Activated CD8-positive, alpha-beta memory T cell treated with anti-CD3 and anti-CD28 coated beads, Interleukin-2, amount 50 U/mL, for 1 hour (primary cell): ENCODE measurements around the gene MEGF6.

ENCODE experiments used
- DNase-seq: peaks from one replicate; pipeline ENCODE4 v3.0.0-alpha.2; 2020; ENCODE audit errors: extremely low read depth

MEGF6 gene

DNA sequence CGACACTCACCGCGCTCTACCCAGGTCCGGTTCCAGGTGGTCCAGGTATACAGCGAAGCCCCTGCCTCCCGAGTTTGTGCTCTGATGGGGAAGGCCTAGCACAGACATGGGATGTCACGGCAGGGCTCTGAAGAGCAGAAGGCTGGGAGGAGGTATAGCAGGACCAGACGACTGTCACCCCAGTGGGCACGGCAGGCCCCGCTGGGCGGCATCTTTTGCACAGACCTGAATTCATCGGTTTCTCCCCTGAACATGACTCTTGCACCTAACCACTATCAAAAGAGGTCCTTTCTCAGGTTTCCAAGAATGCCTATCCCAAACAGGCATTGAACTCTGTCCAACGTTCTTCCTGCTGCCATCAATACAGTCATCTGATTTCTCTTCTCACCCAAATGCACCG, 126.3 kb downstream of the MEGF6 start:
- DNase-seq = no peak

GRCh38 chr1:3483801-3484444, 127.4 kb downstream of the MEGF6 start:
- no peak for DNase-seq

- DNase-seq = no peak
Measured at GRCh38 chr1:3483380-3483779, 127.9 kb downstream of the MEGF6 start.

GRCh38 chr1:3482378-3482849, 128.9 kb downstream of the MEGF6 start:
- no peak for DNase-seq

GRCh38 chr1:3481836-3482375, 129.4 kb downstream of the MEGF6 start:
- DNase-seq = no peak

- DNase-seq = no peak
Measured at GRCh38 chr1:3481046-3481445, 130.3 kb downstream of the MEGF6 start.

GRCh38 chr1:3480369-3480719, 131.0 kb downstream of the MEGF6 start:
- no peak for DNase-seq

- no peak for DNase-seq
Measured at GRCh38 chr1:3479511-3480368, 131.6 kb downstream of the MEGF6 start.

DNA sequence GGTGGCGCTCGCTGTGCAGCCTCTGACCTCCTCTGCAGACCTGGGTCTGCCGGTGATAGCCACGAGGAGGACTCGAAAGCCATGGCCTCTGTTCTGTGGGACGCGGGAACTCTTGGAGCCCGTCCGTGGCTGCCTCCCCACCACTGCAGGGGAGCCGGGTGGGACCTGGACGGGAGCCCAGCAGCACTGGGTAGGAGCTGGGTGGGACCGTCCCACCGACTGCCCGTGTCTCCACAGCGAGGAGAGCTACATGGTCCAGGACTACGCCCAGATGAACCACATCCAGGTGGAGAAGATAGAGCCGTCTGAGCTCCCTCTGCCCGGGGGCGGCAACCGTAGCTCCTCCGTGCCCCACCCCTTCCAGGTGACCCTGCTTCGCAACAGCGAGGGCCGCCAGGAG, 133.1 kb downstream of the MEGF6 start:
- no peak for DNase-seq

DNA sequence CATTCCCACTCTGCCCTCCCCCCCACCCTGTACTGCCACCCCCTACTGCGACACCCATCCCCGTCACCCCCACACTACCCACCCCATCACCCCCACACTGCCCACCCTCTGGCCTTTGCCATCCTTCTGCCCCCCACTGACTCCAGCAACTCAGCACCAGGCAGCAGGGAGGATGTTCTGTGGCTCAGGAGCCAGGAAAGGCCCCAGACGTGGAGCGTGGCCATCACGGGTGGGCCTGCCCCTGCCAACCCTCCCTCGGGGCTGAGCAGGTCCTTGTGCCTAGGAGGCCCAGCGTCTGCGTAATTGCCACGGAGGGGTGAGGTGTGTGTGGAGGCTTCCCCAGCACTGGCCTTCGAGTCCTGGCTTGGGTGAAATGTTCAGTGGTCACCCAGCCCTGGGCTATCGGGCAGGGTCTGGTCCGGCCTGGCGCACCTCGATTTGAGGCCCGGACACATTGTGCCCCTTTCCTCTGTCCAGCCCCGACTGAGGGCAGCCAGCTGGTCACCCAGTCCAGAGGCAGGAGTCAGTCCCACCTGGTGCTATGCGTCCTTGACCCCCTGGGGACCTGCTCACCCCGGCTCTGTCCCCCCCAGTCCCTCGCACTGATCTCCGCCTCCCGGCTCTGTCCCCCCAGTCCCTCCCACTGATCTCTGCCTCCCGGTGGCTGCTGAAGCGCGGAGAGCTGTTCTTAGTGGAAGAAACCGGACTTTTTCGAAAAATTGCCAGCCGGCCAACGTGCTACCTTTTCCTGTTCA, 133.9 kb downstream of the MEGF6 start:
- no peak for DNase-seq

- DNase-seq = no peak
Measured at GRCh38 chr1:3476666-3477065, 134.6 kb downstream of the MEGF6 start.

GRCh38 chr1:3475839-3476573, 135.3 kb downstream of the MEGF6 start:
- DNase-seq = no peak

GRCh38 chr1:3474421-3474820, 136.9 kb downstream of the MEGF6 start:
- DNase-seq = no peak

GRCh38 chr1:3474016-3474415, 137.3 kb downstream of the MEGF6 start:
- DNase-seq = no peak

GRCh38 chr1:3473381-3473844, 137.9 kb downstream of the MEGF6 start:
- no peak for DNase-seq

- DNase-seq = no peak
Measured at GRCh38 chr1:3472906-3473305, 138.4 kb downstream of the MEGF6 start.

DNA sequence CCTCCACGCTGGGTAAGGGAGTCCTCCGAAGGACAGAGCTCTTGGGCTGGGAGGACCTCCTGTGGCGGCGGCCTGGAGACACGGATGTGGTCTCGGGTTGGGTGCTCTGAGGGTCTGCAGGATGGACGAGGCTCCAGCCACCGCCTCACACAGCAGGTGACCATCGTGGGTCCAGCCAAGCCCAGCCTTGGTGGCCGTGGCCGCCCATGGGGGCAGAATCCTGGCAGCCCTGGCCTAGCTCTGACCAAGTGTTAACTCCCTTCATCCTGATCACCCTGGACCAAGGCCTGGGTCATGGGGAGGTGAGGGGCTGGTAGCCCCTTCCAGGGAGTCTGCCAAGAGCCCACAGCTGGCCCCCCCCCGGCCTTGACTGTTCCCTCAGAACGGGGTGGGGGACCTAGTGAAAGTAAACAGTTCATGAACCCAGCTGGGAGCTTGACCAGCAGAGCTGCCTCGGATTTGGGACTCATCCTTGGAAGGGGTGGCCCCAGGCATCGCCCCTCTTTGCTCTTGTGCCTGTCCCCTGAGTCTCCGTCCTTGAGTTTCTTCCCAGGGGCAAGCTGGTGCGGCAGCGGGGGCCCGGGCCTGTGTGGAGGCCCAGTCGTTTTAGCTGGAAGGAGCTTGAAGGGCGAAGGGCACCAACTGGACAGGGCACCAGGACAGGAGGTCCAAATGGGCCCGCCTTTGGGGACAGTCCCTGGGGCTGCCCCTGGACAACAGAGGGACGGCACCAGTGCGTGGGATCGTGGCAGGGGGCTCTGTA, 139.0 kb downstream of the MEGF6 start:
- DNase-seq = no peak

DNA sequence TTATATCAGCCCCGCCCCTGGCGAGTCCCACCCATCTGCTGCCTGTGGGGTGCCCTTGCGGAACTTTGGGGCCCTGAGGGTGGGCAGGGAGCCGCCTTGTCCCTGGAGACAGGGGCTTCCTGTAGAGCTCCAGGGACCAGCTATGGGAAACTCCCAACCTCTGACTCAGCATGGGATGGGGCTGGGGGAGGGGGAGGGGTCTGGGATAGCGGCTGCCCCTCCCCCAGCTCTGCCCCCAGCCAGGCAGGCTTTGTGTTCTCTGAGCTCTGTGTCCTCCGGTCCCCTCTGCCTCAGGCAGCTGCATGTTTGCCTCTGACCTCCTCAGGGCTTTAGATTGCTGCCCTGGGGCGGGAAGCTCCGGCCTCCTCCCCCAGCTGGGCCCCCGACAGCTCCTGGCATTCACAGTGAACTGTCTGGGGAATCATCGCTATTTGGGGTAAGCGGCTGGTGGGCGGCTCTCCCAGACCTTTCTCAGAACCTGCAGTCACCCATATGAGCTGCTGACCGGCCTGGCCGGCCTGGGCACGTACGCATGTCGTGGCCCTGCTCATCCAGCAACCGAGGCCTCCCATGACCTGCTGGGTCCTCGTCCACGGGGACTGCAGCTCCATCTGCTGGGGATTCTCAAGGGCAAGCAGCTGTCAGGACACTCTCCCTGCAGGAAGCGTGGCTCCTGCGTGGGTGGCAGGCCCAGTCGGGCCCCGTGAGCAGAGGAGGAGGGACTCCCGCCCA, 139.8 kb downstream of the MEGF6 start:
- DNase-seq = no peak

- no peak for DNase-seq
Measured at GRCh38 chr1:3470650-3471355, 140.5 kb downstream of the MEGF6 start.
